GM10847 (cell line): ENCODE results near the gene PSMD10.

Source experiments
- POLR2A ChIP-seq: IDR thresholded peaks from 2 replicates; pipeline ENCODE4 v1.6.1; 2011; ENCODE audit not compliant: insufficient read length; ENCODE audit errors: extremely low read depth

Gene PSMD10

GRCh38 chrX:108034725-108035124 is 56.6 kb downstream of the PSMD10 start:
- TF ChIP-seq POLR2A, result no peak
